ENCODE data around the gene XYLB. TPM values are rescaled to one million over a fixed set of nuclear protein-coding genes. Genes with fewer than 3 reads are reported as not detected.
"Not testable (repeated sequence)": the region's sequence is repeated elsewhere in the genome, so short reads cannot be mapped to it uniquely, and the experiment has no call there.

Gene XYLB
- total RNA-seq, 1 experiment from 2014 or later, result 20.1 TPM

DNA sequence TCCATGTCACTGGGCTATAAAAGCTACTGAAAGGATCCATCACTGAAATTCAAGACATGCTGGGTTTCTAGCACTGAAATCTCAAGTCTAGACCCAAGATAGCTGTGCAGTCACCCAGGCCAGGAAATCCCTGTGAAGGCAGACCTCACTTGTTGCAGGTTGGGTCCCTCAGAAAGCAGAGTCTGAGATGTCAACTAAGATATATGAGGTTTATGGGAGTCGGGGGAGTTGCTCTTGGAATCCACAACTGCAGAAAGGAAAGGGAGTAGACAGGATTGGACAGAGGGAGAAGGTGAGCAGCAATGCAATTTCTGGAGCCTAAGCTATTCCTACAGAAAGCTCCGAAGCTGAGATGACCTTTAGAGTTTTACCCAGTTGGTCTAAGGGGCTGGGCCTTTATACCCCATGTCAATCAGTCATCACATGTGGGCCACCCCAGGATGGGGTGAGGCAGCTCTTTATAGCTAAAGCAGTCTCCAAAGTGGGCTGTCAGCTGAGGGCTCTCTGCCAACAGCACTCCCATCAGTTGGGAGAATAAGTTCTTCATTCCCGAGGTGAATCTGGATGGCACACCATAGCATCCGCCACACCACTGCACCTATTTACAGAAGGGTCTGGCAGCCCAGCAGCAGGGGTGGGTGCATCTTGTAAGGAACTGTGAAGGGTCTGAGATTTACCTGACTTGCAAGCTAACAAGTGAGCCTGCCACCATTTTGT is 54.8 kb downstream of the XYLB start:
- ChIA-PET CTCF (no interaction called here), POLR2A (no interaction called here)
- H3K27me3 ChIP-seq (replicated peaks; ENCODE audit: control insufficient read depth, insufficient read depth, low read length), result no peaks in the 10 kb centered on the region
- Mint-ChIP-seq H3K4me1 (ENCODE audit: low read depth, unreplicated experiment) (no peaks in the 10 kb centered on the region), H3K27me3 (ENCODE audit: insufficient read depth, unreplicated experiment) (no peaks in the 10 kb centered on the region), H3K4me3 (ENCODE audit: unreplicated experiment) (no peak overlapping the region), H3K9me3 (ENCODE audit: unreplicated experiment) (no peaks in the 10 kb centered on the region), H3K36me3 (ENCODE audit: insufficient read depth, unreplicated experiment) (peaks cover 27% of the 10 kb centered on the region), H3K27ac (ENCODE audit: unreplicated experiment) (no peak overlapping the region)
- no peak overlapping the region for H3K4me3 ChIP-seq (ENCODE audit: low read depth, low read length)
- TF ChIP-seq CTCF (IDR thresholded peaks at IDR 0.05; ENCODE audit: insufficient read depth in 1 of 2, low read depth in 1 of 2, low read length in 1 of 2, severe bottlenecking in 1 of 2, unreplicated experiment in 1 of 2), result no peak
- H3K4me1 ChIP-seq, result no peaks in the 10 kb centered on the region
- no TSS peak for BruUV-seq (replicated peaks)
- peaks cover 12% of the 10 kb centered on the region for H3K36me3 ChIP-seq (ENCODE audit: control insufficient read depth, insufficient read depth, low read length)
- DNase-seq, result no peak
- intact Hi-C loops (cut with micrococcal nuclease; ENCODE audit: unreplicated experiment), result no loop called here
- no peaks in the 10 kb centered on the region for H3K9me3 ChIP-seq

DNA sequence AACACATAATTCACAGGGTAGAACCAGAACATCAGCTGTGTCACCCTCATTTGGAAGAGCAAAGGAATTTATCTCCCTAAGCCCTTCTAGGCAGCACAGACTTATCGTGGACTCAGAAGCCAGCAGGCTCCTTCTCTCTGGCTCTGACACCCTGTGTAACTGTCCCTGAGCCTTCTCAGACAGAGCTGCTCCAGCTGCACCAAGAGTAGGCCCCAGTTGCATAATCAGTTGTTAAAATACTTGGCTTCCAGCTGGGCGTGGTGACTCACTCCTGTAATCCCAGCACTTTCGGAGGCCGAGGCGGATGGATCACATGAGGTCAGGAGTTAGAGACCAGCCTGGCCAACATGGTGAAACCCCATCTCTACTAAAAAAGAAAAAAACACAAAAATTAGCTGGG is 57.7 kb downstream of the XYLB start:
- Mint-ChIP-seq H3K9me3 (ENCODE audit: unreplicated experiment) (no peaks in the 10 kb centered on the region), H3K4me1 (ENCODE audit: low read depth, unreplicated experiment) (no peaks in the 10 kb centered on the region), H3K27me3 (ENCODE audit: insufficient read depth, unreplicated experiment) (no peaks in the 10 kb centered on the region), H3K27ac (ENCODE audit: unreplicated experiment) (no peak overlapping the region), H3K36me3 (ENCODE audit: insufficient read depth, unreplicated experiment) (peaks cover 20% of the 10 kb centered on the region), H3K4me3 (ENCODE audit: unreplicated experiment) (no peak overlapping the region)
- Histone ChIP-seq H3K4me1 (no peaks in the 10 kb centered on the region), H3K27me3 (replicated peaks; ENCODE audit: control insufficient read depth, insufficient read depth, low read length) (no peaks in the 10 kb centered on the region), H3K4me3 (ENCODE audit: low read depth, low read length) (no peak overlapping the region), H3K36me3 (ENCODE audit: control insufficient read depth, insufficient read depth, low read length) (peaks cover 11% of the 10 kb centered on the region), H3K9me3 (no peaks in the 10 kb centered on the region)
- no peak for TF ChIP-seq CTCF (IDR thresholded peaks at IDR 0.05; ENCODE audit: insufficient read depth in 1 of 2, low read depth in 1 of 2, low read length in 1 of 2, severe bottlenecking in 1 of 2, unreplicated experiment in 1 of 2)
- BruUV-seq (replicated peaks), result no TSS peak
- intact Hi-C loops (cut with micrococcal nuclease; ENCODE audit: unreplicated experiment), result no loop called here
- ChIA-PET POLR2A (no interaction called here), CTCF (no interaction called here)
- DNase-seq, result no peak

GRCh38 chr3:38411591-38411990 is 65.0 kb downstream of the XYLB start:
- Histone ChIP-seq H3K36me3 (ENCODE audit: control insufficient read depth, insufficient read depth, low read length) (no peaks in the 10 kb centered on the region), H3K4me1 (no peaks in the 10 kb centered on the region), H3K27me3 (replicated peaks; ENCODE audit: control insufficient read depth, insufficient read depth, low read length) (no peaks in the 10 kb centered on the region), H3K4me3 (ENCODE audit: low read depth, low read length) (no peak overlapping the region), H3K9me3 (no peaks in the 10 kb centered on the region)
- ChIA-PET CTCF (no interaction called here), POLR2A (interaction anchor here (0.6 kb wide), 1 partner anchor 68 kb away, joined by 3 read pairs; no protein-coding TSS in a partner anchor)
- no peak for DNase-seq
- Mint-ChIP-seq H3K4me1 (ENCODE audit: low read depth, unreplicated experiment) (no peaks in the 10 kb centered on the region), H3K27ac (ENCODE audit: unreplicated experiment) (no peak overlapping the region), H3K4me3 (ENCODE audit: unreplicated experiment) (no peak overlapping the region), H3K27me3 (ENCODE audit: insufficient read depth, unreplicated experiment) (no peaks in the 10 kb centered on the region), H3K36me3 (ENCODE audit: insufficient read depth, unreplicated experiment) (no peaks in the 10 kb centered on the region), H3K9me3 (ENCODE audit: unreplicated experiment) (peaks cover 10% of the 10 kb centered on the region)
- BruUV-seq (replicated peaks), result no TSS peak
- intact Hi-C loops (cut with micrococcal nuclease; ENCODE audit: unreplicated experiment), result no loop called here
- no peak for TF ChIP-seq CTCF (IDR thresholded peaks at IDR 0.05; ENCODE audit: insufficient read depth in 1 of 2, low read depth in 1 of 2, low read length in 1 of 2, severe bottlenecking in 1 of 2, unreplicated experiment in 1 of 2)

- H3K27me3 ChIP-seq (replicated peaks; ENCODE audit: control insufficient read depth, insufficient read depth, low read length); H3K36me3 ChIP-seq (ENCODE audit: control insufficient read depth, insufficient read depth, low read length); BruUV-seq (replicated peaks); H3K27ac Mint-ChIP-seq (ENCODE audit: unreplicated experiment); H3K4me1 Mint-ChIP-seq (ENCODE audit: low read depth, unreplicated experiment); intact Hi-C loops (cut with micrococcal nuclease; ENCODE audit: unreplicated experiment); H3K27me3 Mint-ChIP-seq (ENCODE audit: insufficient read depth, unreplicated experiment); H3K4me3 ChIP-seq (ENCODE audit: low read depth, low read length); DNase-seq; CTCF ChIA-PET; H3K36me3 Mint-ChIP-seq (ENCODE audit: insufficient read depth, unreplicated experiment); H3K9me3 ChIP-seq; H3K4me3 Mint-ChIP-seq (ENCODE audit: unreplicated experiment); POLR2A ChIA-PET; H3K4me1 ChIP-seq; H3K9me3 Mint-ChIP-seq (ENCODE audit: unreplicated experiment): not testable (repeated sequence)
Observed at GRCh38 chr3:38420758-38421157, 74.2 kb downstream of the XYLB start.
